Inflammatory macrophage treated with lipopolysaccharide for 4 hours (primary cell): ENCODE data around the gene CNTN5.

ENCODE experiments used
- DNase-seq: peaks from one replicate; pipeline ENCODE4 v3.0.0-alpha.2; 2020

The CNTN5 gene

DNA sequence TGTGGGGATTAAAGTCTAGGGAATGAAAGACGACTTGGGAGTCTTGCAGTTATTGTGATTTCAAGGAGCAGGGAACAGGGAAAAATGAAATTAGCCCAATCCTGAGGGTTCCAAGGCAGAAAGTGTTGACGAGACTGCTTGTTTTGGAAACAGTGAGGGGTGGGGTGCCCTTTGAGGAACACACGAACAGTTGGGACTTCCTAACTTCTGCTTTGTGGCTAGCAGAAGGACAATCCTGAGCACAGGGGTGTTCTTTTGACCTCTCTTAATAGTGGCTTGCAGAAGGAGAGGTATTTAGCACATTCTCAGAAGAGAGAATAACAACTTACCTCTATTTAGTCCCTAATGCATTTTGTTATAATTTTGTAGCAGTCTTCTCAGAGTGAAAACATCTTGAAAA lies 1120.5 kb downstream of the CNTN5 start:
- DNase-seq = no peak

GRCh38 chr11:100151944-100152343 lies 1131.2 kb downstream of the CNTN5 start:
- DNase-seq = no peak

DNA sequence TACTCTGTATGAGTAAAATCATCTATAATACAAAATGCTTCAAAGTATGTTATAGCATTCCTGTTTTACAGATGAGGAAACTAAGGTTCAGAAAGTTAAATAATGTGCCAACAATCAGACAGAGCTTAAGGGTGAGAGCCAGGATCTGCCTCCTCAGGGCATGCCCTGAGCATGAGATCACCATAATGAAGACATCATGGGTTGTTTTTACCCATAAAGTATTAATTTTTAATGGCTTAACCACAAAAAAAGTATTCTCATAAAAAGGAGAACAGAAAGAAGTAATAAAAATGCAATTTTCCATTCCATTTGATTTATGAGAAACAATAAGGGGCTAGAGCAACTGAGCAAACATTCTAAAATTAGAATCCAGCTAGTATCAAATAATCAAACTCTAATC lies 1132.0 kb downstream of the CNTN5 start:
- DNase-seq = no peak

DNA sequence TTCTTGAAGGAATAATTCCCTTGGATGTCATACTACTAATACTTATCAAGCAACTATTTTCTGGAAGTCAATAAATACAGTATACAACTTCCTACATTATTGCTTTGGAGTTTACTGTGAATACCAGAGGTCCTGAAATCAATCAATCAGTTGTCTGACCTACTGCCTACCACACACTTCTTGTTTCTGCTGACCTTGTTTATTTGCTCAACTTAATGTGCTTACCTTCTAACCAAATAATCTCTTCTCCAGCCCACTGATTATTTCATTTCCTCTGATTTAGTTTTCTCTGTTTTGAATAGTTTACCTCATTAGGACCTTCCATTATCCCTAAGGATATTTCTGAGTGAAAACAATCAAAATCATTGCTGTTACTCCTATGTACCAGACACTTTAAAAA lies 1142.7 kb downstream of the CNTN5 start:
- no peak for DNase-seq

GRCh38 chr11:100174881-100175280 lies 1154.1 kb downstream of the CNTN5 start:
- no peak for DNase-seq

- no peak for DNase-seq
These were observed 1155.7 kb downstream of the CNTN5 start for GRCh38 chr11:100176456-100176855.

DNA sequence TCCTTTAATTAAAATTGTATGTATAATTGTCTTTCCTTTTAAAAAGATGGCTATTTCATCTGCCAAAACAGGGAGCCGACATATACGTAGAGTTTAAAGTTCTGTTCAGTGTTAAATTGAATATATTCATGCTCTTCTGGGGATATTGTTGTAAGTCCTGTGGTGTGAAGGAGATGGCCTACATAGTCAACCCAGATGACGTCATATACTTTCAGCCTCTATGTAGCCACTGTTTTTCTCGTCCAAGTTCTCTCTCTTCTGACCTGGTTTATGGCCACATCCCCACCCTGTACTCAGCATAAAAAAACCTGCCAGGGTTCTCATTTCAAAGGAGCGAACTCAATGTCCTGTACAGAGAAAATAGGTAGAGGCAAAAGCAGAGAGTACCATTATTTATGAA lies 1156.9 kb downstream of the CNTN5 start:
- DNase-seq = no peak

DNA sequence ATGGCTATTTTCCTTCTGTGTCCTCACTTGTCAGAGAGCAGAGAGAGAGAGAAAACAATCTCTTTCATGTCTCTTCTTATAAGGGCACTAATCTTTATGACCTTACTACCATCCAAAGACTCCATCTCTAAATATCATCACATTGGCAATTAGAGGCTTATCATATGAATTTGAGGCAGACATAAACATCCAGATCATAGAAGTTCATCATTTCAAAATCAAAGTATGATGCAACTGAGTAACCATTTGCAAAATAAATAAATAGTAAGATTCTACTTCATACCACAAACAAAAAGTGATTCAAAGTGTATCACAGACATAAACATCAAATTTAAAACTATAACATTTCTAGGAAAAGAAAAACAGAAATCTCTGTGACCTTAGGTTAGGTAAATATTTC lies 1161.6 kb downstream of the CNTN5 start:
- DNase-seq = no peak

DNA sequence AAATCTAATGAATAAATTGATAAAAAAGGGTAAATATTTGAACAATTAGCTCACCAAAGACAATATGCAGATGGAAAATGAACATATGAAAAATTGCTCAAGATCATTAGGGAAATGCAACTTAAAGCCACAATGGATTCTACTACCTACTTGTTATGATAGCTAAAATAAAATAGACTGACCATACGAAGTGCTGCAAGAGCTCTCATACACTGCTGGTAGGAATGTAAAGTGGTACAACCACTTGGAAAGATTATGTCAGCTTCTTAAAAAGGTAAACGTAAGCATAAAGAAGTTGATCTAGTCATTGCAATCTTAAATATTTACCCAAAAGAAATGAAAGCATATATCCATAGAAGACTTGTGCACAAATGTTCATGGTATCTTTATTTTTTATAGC lies 1162.2 kb downstream of the CNTN5 start:
- DNase-seq = no peak

GRCh38 chr11:100185588-100185987 lies 1164.8 kb downstream of the CNTN5 start:
- DNase-seq = no peak

GRCh38 chr11:100188137-100188783 lies 1167.5 kb downstream of the CNTN5 start:
- no peak for DNase-seq

DNA sequence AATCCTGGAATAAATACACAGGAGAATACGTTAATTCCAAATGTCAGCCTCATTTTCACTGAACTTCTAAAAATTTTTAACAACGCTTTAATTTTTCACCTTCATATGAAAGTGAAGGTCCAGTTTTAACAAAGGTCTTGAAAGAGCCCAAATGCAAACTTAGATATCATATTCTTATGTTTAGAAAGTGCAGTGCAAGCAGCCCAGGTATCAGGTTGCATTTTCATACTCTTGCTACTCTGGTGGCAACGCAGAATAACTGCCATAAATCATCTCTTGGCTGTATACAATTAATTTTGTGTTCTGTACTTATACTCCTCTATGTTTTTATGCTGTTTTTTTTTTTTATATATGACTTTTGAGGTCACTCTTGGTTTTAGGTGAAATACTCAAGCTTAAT lies 1169.6 kb downstream of the CNTN5 start:
- no peak for DNase-seq

DNA sequence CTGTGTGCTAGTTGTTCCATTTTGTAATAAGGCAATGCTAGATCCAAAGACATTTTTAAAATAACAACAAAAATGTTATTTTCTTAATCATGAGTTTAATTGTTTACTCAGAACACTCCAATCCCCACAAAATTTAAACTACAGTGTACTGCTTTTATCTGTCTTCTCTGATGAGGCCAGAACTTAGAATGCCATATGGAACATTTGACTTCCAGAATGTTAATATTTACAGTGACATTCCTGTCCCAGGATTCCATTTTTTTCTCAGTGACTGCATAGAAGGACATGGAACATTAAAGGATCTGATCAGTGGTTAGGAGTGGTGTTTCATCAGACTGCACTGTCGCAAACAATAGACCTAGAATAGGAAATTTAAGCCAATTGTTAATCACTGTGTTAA lies 1171.4 kb downstream of the CNTN5 start:
- no peak for DNase-seq

DNA sequence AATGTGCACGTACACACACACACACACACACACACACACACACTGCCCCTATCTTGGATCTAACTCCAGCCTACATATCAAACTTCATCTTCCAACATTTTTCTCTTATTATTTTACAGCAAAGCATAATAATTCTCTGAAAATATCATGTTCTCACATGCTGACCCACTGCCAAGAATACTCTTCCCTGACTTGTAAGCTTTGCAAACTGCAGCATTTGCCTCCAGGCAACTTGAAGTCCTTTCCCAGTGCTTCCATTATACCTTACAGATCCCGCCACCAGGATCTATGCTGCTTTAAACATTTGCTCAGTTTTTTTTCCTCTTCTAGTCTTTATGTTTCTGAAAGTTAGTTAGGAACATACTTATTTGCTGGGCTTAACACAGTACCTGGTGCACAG lies 1183.0 kb downstream of the CNTN5 start:
- DNase-seq = no peak

- no peak for DNase-seq
These were observed 1185.2 kb downstream of the CNTN5 start for GRCh38 chr11:100205926-100206325.

- DNase-seq = no peak
These were observed 1187.5 kb downstream of the CNTN5 start for GRCh38 chr11:100208207-100208606.

DNA sequence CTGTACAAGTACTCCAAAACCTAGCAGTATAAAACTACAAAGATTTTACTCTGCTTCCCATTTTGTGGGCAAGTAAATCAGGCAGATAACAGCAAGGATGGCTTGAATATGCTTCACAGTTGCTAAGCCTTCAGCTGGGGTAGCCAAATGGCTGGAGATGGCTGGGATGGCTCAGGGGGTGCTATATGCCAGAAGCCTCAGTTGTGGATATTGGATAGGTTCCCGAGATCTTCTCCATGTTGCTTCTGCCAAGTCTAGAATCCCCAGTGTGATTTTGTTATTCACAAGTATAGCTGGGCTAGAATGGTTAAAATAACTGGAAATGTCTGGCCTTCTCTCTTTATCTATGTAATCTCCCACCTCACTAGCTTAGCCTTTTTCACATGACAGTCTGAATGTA lies 1194.0 kb downstream of the CNTN5 start:
- DNase-seq = no peak

- DNase-seq = no peak
These were observed 1200.1 kb downstream of the CNTN5 start for GRCh38 chr11:100220801-100221200.

GRCh38 chr11:100221791-100222190 lies 1201.0 kb downstream of the CNTN5 start:
- no peak for DNase-seq

- DNase-seq = no peak
These were observed 1203.8 kb downstream of the CNTN5 start for GRCh38 chr11:100224541-100225034.

GRCh38 chr11:100229086-100229485 lies 1208.3 kb downstream of the CNTN5 start:
- no peak for DNase-seq

DNA sequence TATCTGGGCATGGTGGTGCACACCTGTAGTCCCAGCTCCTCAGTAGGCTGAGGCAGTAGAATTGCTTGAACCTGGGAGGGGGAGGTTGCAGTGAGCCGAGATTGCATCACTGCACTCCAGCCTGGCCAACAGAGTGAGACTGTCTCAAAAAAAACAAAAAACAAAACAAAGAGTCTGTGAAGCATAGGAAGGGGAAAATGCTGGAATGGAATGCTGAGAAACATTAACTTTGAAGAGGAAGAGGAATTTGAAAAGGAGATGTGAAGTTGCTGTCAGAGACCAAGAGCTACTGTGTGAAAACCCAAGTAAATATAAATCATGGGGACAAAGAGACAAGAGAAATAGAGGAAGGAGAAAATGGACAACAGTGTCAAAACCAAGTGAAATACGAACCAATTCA lies 1211.3 kb downstream of the CNTN5 start:
- no peak for DNase-seq

GRCh38 chr11:100235085-100235484 lies 1214.3 kb downstream of the CNTN5 start:
- no peak for DNase-seq

DNA sequence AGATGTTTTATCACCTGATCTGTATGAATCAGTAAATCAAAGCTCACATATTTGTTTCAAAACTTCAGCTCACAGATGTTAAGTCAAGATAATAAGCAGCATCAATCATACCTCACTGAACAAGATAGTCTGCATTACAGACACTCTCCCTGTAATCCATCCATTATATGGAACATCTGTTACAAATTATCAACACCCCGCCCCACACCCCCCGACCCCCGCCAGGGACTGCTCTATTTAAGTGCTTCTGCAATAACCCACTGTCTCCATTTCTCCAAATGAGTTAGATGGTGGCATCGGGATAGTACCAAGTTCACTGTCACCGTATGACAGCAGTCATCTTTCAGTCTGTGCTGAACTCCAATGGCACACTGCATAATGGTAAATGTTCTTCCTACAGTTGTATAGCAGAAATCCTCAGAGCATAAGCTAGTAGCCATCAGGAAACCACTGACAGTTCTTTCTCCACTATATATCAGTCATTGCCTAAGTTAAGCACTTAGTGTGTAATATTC lies 1219.3 kb downstream of the CNTN5 start:
- no peak for DNase-seq

DNA sequence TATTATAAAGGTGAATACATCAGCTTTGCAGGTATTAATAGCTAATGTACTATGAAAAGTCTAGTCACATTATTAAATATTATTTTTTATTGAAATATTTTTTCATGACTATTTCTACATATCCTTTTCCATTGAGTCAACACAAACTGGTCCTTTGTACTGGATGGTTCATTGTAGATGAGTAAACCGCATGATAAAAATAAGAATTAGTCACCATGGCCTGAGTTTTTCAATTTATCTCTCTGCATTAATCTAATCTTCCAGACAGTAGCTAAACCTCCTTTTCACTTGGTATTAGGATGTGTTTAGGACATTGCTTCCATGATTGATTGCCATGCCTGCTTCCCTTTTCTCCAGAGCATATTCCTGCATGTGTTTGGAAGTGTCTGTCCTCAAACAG lies 1227.0 kb downstream of the CNTN5 start:
- no peak for DNase-seq
